ENCODE measurements around the gene SLC22A7.

- TF ChIP-seq CTCF (IDR thresholded peaks at IDR 0.05), result no peak
- TF ChIP-seq POLR2A (IDR thresholded peaks at IDR 0.05), result no peak
These were observed 6.8 kb downstream of the SLC22A7 start for GRCh38 chr6:43304882-43305281.

All from right lobe of liver (tissue), 4 donors.